ENCODE measurements around the gene ARL6IP5. TPM values are rescaled to one million over a fixed set of nuclear protein-coding genes. Genes with fewer than 3 reads are reported as not detected.

The ARL6IP5 gene
- total and polyA plus RNA-seq, 11 donors, result 164 to 256 (median 214) TPM

- Histone ChIP-seq H3K36me3 (peaks cover 0 to 41% (median 23%) of the 10 kb centered on the region in 9 donors), H3K4me1 (peaks cover 4 to 57% (median 33%) of the 10 kb centered on the region in 12 donors), H3K9me3 (no peaks in the 10 kb centered on the region), H3K27me3 (no peaks in the 10 kb centered on the region), H3K4me3 (no peak overlapping the region), H3K27ac (no peak overlapping the region)
- intact Hi-C loops (cut with DNase I), result no loop called here
- ATAC-seq (peak in 1 of 4 donors; percentile 24), DNase-seq (no peak)
- WGBS, 4 donors, result 77 to 83% (median 78%) methylated on average over 5 of the region's 5 CpGs
- TF ChIP-seq, protein P1, sequence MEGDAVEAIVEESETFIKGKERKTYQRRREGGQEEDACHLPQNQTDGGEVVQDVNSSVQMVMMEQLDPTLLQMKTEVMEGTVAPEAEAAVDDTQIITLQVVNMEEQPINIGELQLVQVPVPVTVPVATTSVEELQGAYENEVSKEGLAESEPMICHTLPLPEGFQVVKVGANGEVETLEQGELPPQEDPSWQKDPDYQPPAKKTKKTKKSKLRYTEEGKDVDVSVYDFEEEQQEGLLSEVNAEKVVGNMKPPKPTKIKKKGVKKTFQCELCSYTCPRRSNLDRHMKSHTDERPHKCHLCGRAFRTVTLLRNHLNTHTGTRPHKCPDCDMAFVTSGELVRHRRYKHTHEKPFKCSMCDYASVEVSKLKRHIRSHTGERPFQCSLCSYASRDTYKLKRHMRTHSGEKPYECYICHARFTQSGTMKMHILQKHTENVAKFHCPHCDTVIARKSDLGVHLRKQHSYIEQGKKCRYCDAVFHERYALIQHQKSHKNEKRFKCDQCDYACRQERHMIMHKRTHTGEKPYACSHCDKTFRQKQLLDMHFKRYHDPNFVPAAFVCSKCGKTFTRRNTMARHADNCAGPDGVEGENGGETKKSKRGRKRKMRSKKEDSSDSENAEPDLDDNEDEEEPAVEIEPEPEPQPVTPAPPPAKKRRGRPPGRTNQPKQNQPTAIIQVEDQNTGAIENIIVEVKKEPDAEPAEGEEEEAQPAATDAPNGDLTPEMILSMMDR (IDR thresholded peaks at IDR 0.05), result no peak
- TF ChIP-seq POLR2A (IDR thresholded peaks at IDR 0.05), result no peak
Measured at GRCh38 chr3:69108811-69109210, 24.1 kb downstream of the ARL6IP5 start.

DNA sequence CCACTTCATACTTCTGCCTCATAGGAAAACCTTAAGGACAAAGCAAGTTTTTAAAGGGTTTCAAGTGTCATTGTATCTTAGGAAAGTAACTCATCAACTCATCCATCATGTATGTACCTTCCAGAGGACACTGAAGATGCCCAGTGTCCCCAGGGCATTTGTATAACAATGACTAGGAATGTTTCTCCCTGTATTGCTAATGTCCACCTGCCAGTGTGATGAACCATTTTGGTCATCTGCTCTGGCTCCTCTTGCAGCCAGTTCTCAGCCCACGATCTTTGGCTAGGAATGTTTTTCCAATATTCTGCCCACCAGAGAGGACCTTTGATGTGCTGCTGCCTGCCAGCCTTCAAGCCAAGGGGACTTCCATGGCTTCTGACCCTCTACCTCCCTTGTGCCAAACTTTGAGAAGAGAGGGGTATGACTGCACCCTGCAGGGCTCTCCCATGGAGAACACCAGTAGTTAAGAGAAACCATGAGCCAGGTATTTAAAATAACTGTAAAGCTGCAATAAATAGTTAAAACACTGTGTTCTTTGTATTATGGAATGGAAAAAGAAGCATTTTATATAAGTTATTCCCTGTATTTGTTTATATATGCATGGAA lies 26.3 kb downstream of the ARL6IP5 start:
- ATAC-seq (no peak), DNase-seq (no peak)
- no peak overlapping the region for H3K4me3 ChIP-seq
- TF ChIP-seq, protein P1 (IDR thresholded peaks at IDR 0.05), result no peak
- no peak for TF ChIP-seq POLR2A (IDR thresholded peaks at IDR 0.05)
- intact Hi-C loops (cut with DNase I), result no loop called here
- peaks cover 0 to 20% (median 4%) of the 10 kb centered on the region in 9 donors for H3K36me3 ChIP-seq
- peaks cover 0 to 50% (median 18%) of the 10 kb centered on the region in 12 donors for H3K4me1 ChIP-seq
- H3K27ac ChIP-seq, result peak overlapping the region in 1 of 12 donors; percentile 12
- WGBS, 4 donors, result 32 to 57% (median 50%) methylated on average over 1 of the region's 1 CpG
- H3K9me3 ChIP-seq, result no peaks in the 10 kb centered on the region
- no peaks in the 10 kb centered on the region for H3K27me3 ChIP-seq

- Histone ChIP-seq H3K27me3 (no peaks in the 10 kb centered on the region), H3K27ac (peak overlapping the region in 10 of 12 donors; percentile 3 to 92 (median 67)), H3K9me3 (no peaks in the 10 kb centered on the region), H3K4me1 (peaks cover 0 to 45% (median 15%) of the 10 kb centered on the region in 12 donors), H3K36me3 (peaks cover 0 to 4% (median 0%) of the 10 kb centered on the region in 9 donors), H3K4me3 (no peak overlapping the region)
- no peak for TF ChIP-seq POLR2A (IDR thresholded peaks at IDR 0.05)
- TF ChIP-seq, protein P1 (IDR thresholded peaks at IDR 0.05), result no peak
- intact Hi-C loops (cut with DNase I), result no loop called here
- ATAC-seq (peak; percentile 1 to 45 (median 20)), DNase-seq (no peak)
- WGBS, 4 donors, result 36 to 51% (median 45%) methylated on average over 3 of the region's 3 CpGs
Measured at GRCh38 chr3:69113536-69113935, 28.8 kb downstream of the ARL6IP5 start.

GRCh38 chr3:69115731-69116130 lies 31.0 kb downstream of the ARL6IP5 start:
- Histone ChIP-seq H3K4me1 (peaks cover 0 to 37% (median 13%) of the 10 kb centered on the region in 12 donors), H3K9me3 (no peaks in the 10 kb centered on the region), H3K36me3 (peaks cover 0 to 7% (median 0%) of the 10 kb centered on the region in 9 donors), H3K27me3 (no peaks in the 10 kb centered on the region), H3K4me3 (peak overlapping the region in 9 of 12 donors; percentile 11 to 45 (median 27)), H3K27ac (peak overlapping the region; percentile 14 to 92 (median 70))
- 33 to 46% (median 41%) methylated on average over 2 of the region's 2 CpGs for WGBS, 4 donors
- TF ChIP-seq, protein P1 (IDR thresholded peaks at IDR 0.05), result no peak
- no peak for TF ChIP-seq POLR2A (IDR thresholded peaks at IDR 0.05)
- no peak for DNase-seq
- peak; percentile 76 to 86 (median 80) for ATAC-seq
- intact Hi-C loops (cut with DNase I), result loop anchor here in 1 of 10 donors (2.0 kb wide), 1 partner anchor 31 kb away; the partner anchor contains the start of gene ARL6IP5
